ENCODE data around the gene WDR1.

WDR1 gene, protein sequence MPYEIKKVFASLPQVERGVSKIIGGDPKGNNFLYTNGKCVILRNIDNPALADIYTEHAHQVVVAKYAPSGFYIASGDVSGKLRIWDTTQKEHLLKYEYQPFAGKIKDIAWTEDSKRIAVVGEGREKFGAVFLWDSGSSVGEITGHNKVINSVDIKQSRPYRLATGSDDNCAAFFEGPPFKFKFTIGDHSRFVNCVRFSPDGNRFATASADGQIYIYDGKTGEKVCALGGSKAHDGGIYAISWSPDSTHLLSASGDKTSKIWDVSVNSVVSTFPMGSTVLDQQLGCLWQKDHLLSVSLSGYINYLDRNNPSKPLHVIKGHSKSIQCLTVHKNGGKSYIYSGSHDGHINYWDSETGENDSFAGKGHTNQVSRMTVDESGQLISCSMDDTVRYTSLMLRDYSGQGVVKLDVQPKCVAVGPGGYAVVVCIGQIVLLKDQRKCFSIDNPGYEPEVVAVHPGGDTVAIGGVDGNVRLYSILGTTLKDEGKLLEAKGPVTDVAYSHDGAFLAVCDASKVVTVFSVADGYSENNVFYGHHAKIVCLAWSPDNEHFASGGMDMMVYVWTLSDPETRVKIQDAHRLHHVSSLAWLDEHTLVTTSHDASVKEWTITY

DNA sequence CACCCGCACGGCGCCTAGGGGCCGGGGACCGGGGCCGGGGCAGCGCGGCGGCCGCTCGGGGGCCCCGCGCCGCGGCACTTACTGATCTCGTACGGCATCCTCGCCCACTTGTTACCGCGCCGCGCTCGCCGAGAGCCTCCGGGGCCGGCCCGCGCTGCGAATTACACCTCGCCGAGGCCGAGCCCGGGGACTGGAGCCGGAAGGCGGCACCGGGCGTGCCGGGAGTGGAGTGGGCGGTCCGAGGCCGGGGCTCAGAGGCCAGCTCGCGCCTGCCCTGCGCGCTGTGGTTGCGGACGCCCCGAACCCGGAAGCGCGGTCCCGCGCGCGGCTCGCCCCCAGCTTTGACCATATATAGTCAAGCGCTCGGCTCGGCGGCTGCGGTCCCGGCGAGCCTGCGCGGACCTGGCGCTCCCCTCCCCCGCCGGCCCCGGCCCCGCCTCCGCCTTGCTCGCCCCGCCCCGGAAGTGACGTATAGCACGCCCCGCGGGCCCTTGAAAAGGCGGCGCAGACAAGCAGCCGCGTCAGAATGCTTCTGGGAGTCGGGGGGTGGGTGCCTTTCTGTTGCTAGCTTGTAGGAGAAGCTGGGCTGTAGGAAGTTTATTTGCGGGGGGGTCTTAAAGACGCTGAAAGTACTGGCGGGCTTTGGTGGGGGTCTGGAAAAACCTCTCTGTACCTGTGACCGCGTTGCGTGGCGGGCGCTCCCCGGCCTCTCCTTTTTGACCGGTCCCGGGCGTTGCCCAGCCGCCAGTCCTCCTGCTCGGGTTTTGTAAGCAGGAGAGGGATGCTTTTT, at the start of gene WDR1:
TSS of gene WDR1 (minus strand) at position 231 of the 790 bp plus-strand sequence. CDS start at position 98, 133 bp downstream.
- peak; percentile 93 for DNase-seq (ENCODE audit: low read depth)

DNA sequence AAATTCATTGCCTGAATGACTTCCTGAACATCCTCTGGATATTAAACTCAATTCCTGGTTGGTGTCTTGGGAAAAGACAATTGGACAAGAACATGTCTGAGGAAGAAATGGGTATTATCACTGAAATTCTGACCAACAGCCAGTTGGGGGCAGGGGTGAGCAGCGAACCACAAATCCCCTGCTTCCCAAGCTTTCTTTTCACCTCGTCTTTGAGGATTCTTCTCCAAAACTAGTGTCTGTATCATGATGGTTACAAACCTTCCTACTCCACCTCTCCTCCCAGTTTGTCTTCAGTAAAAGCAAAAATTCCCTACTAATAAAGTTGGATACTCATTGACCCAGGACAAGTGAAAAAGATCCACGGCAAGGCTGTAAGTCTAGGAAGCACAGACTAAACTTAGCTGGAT, 48.3 kb upstream of the WDR1 start:
- peak; percentile 12 for DNase-seq (ENCODE audit: low read depth)

DNA sequence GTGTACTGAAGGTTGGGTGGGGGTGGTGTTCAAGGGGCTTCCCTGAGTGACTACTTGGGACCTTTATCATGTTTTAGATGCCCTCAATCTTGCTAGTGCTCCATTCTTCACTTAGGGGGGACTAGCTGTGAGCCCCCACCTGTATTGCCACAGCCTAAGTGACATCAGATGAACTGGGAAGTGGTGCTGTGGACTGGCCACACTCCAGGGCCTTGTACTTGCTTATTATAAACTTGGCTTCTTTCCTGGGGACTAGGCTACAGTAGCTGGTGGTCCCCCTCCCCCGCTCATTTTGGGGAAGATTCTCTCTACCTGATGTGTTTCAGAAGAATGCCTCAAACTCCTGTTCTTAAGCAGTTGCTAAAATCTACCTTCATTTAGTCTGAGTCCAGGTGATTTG, 46.7 kb upstream of the WDR1 start:
- DNase-seq (ENCODE audit: low read depth), result no peak

DNA sequence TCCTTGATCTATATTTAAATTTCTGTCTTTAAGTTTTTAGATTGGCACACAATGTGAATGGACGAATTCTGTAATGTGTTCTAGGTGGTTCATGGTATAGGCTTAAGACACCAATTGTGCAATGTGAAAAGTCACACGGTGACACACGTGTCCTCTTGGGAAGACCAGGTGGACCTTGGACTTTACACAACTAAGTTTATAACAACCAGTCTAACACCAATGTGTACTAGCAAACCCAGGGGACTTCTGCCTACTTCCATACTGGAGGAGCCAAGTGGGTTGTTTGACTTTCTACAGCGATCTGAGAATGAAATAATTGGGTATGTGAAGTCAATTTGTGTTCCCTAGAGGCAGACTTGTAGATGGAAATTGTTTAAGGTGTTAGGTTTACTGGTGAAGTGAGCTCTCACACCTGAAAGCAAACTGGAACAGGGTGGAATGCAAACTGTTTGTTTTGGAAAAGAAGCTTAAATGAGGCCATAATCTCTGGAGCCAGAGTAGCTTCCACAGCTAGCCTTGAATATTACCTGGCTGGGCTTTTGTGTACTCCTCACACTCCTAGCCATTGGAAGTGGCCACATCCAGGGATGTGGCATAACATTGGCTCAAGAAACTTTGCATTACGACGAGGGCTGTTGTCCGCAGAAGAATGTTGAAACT, 45.9 kb upstream of the WDR1 start:
- no peak for DNase-seq (ENCODE audit: low read depth)

DNA sequence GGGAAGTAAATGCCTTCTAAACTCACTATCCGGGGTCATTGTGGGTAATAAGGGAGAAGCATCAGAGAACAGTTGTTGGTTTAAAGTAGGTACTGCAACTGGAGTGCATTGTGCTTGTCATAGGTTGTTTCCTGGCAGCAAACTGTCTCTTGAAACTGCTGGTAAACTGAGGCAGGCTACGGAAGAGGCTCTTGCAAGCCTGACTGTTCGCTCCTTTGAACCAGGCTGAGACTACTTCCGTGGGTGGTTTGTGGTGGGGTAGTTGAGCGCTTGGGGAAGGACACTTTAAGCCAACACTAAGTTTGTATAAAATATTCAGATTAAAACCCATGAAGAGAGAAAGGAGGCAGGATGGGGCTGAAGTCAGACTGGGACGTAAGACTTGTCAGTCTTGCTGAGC, 45.2 kb upstream of the WDR1 start:
- DNase-seq (ENCODE audit: low read depth), result no peak

DNA sequence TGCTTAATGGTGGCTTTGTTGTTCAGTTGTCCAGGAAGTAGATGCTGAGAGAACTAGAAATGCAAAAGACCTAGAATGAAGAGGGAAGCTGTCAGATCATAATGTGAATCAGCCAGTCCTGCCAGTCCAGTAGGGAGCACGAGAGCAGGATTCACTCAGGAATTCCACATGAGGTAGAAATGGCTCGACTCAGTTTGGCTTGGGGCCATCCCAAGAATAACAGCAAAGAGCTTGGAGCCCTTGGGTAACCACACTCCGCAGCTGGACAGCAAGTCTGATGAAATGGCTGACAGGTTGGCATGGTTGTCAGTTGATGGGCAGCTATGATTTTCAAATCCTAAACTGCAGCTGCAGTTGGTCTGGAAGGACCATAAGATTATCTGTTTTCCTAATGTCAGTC, 44.5 kb upstream of the WDR1 start:
- peak; percentile 10 for DNase-seq (ENCODE audit: low read depth)

DNA sequence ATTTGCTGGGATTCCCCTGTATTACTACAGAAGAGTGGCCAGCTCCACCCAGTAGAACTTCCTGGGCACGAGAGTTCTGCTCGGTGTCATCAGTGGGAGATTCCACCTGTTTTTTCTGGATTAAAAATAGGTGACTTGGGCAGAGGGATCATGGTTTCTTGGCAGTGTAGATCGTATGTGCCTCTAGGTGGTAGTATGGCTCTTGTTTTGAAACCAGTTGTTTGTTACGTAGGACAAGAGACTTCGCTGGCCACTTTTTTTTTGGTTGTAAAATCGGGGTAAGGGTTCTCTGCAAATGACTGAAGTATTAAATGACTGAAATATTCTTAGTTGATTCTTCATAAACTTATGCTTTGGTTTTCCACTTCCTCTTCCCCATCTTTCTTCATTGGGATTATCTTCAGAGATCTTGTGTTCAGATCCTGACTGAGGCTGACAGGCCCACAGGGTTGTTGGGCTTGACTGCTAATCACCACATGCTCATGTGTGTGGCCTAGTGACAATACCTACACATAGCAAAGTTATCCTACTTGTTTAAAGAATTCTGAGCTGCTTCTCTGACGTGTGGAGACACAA, 43.8 kb upstream of the WDR1 start:
- DNase-seq (ENCODE audit: low read depth), result no peak

DNA sequence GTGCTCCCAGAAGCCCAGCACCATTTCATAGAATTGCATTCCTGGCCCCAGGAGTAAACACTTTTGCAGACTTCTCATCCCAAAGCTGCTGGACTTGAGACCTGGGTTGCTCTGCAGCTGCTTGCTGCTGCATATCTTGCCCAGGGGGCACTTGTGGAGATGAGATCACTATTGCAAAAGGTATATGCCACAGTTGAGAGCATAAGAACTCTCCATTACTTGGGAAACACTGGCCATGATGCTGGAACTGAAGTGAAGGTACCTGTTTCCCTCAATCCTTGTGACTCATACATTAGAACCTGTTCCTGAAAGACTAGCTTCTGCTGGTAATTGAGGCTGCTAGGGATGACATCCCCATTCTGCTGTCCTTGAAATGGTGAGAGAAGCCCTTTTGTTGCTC, 43.1 kb upstream of the WDR1 start:
- DNase-seq (ENCODE audit: low read depth), result no peak

DNA sequence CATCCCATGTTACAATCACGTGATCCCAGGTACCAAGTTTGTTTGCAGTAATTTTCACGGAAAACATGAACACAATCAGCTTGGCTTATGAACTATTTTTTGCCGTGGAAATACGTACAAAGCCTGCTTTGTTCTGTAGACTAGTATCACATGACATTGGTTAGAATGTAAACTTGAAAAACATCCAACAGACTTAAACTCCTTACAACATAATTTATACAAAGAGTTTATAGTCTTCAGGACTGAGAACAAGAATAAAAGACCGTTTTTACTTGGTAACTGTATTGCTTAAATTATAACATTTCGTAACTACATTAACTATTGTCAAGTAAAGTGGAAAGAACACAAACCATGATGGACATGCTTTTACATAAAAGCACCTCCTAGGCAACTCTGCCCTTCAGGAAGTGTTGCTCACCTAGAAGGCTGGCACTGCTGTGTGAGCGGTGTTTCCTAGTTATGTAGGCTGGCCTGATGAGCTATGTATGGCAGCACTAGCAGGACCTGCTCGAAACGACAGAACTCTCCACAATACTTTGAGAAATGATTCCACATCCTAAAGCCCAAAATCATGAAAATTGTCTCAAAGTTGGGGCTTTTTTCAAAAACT, 41.8 kb upstream of the WDR1 start:
- DNase-seq (ENCODE audit: low read depth), result no peak

DNA sequence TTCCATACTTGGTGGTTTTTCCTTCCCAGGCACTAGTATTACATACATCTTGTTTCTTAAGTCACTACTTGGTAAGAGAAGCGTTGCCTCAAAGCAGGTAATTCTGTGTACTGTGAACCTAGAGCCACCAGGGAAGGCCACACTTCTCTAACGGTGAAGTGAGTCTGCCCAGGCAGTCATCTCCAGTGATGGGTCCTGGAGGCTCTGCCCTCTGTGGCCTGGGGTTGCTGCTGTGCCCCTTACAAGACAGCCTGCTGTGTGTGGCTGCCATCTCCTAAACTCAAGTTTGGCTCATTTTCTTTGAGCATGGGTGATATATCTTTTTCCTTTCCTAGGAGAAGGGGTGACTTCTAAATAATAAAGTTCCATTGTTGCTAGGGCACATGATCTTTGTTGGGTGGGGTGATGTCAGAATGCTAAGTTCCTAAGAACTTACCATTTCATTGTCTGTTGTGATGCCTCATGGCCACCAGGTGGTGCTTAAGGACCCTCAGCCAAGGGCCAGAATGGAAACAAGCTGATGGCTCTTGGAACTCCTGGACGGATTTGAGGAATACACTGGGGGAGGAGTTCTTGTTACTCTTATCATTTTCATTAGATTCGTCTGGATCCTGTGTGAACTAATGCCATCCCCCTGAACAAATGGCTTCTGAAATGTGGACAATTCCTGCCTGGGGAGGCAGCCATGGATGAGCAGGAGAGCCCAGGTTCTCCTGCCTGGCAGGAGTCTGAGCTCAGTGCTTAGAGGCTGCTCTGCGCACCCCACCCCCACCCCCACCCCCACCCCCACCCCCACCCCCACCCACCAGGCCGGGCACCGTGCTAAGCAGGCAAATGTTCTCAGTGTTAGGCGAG, 41.1 kb upstream of the WDR1 start:
- DNase-seq (ENCODE audit: low read depth), result peak; percentile 59

DNA sequence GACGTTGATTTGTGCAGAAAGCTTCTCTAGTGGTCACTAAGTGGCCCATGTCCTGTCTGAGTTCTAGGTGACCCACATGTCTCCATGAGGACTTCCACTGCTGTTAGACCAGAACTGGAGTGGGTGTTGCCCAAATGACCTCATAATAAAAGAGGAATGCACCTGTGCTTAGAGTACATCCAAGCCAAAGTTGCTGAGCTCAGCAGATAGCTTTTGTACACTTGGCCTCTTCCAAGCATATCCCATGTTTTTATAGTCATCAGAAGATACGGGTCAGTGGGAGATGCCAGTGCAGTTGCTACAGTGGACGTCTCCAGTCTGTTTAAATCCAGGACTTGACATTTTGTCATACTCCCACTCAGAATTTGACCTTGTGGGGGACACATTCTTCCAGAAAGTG, 37.6 kb upstream of the WDR1 start:
- no peak for DNase-seq (ENCODE audit: low read depth)

DNA sequence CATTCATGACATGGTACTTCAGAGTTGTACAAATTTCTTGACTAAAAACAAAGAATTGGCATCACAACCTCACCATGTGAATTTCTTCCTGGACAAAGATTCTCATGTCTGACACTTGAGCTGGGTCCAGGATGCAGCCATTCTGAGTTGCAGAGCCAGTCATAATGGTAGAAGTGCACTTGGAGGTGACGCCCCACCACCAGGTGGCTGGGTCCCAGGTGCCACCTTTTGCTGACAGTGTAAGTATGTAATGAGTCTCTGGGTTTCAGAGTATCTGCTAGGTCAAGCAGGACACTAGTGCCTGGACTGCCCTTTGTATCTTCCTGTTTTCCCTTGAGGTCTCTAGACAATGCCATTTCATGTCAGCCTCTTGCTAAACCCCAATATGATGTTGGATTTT, 36.6 kb upstream of the WDR1 start:
- DNase-seq (ENCODE audit: low read depth), result no peak

DNA sequence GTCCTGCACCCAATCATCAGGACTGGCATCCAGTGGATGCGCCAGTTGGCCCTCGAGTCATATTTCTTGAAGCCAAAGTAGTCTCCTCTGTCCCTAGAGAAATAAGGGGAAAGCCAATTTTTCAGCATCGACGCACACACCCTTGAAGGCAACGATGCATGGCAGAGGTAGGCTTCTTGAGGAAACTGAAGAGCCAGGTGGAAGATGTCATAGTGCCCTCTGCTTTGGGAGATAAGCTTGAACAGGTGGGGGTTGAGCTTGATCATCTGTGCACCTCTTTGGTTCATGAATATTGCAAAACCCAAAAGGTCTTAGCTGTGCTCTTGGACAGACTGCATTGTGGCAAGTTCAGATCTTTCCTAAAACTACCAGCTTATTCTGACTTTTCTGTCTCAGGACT, 34.6 kb upstream of the WDR1 start:
- DNase-seq (ENCODE audit: low read depth), result no peak

DNA sequence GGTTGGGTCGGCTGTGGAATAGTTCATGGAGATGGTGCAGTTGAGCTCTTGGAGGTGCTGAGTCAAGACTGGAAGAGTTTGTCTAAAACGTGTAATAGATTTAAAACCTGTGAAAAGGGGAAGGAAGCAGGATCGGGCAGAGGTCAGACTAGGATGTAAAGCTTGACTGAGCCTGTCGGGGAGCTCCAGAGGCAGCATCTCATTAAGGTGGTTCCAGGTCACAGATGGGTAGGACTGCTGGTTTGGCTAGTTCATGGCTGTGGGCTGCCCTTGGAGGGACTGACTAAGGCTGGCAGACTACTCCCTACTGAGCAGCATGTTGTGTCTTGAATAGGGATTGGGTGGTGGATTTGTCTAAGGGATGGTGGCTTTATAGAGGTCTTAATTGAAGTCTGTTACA, 28.4 kb upstream of the WDR1 start:
- DNase-seq (ENCODE audit: low read depth), result no peak

DNA sequence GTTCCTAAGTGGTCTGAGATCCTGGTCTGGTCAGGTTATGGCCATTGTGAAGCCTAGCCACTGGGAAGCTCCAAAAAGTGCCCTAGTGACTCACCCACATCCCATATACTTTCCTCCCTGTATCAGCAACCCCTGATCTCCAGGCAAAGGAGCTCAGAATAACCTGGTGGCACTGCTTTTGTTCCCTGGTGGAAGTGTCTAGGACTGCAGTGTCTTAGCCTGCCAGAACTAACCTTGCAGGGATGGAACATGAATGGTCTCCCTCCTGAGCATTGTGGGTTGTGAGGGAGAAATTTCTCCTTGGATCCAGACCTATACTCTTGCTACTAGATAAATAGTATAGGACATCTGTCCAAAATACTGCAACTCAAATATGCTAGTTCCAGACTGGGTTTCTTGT, 27.9 kb upstream of the WDR1 start:
- no peak for DNase-seq (ENCODE audit: low read depth)

DNA sequence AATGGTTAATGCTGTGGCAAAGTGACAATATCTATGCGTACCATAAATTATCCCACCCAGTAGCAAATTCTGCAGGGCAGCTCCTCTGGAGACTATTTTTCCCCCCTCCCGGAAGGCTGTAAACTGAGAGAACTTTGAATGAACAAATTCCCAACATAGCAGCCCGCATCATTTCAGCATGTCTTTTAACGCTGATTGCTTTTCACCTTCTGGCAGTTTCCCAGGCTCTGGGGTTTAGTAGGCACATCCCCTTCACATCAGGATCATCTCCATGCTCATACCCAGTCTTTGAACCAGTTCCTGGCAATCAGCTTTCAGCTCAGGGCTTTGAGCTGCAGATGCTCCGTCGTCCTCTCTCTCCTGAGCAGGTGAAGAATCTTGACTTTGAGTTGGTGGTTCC, 26.6 kb upstream of the WDR1 start:
- DNase-seq (ENCODE audit: low read depth), result no peak

DNA sequence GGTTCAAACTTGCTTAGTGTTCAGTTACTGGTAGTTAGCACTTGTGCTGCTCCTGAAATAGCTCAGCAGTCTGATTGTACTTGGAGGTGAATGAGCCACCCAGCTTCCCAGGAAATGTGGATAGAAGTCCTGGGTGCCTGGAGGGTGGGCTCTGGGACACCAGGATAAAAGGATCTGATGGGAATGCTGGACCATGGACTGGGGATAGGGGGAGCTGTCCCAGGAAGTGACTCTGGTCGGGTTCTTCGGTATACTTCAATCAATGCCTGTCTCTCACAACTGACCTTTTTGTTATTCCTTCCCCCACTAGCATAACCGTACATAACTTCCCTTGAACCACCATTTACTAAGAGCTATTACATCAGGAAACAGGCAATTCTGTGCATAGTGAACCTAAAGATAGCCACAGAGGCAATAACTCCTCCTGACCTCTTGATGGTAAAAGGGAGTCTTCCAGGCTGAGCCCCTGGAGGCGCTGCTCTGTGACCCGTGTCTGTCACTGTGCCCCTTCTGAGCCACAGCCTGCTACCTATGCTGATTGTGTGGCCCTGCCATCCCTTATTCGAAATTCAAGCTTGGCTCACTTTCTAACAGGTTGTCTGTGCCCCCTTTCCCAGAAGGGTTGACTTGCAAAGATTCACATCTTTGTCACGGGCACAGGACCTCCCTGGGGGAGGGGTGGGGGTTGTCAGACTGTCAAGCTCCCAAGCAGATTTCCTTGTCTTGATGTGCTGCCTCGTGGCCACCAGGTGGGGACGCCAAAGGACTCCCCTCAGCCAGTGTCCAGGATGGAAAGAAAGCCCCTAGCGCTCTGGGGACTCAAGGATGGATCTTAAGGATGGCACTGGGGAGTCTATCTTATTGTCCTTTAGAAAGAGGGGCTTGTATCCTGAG, 24.5 kb upstream of the WDR1 start:
- no peak for DNase-seq (ENCODE audit: low read depth)

DNA sequence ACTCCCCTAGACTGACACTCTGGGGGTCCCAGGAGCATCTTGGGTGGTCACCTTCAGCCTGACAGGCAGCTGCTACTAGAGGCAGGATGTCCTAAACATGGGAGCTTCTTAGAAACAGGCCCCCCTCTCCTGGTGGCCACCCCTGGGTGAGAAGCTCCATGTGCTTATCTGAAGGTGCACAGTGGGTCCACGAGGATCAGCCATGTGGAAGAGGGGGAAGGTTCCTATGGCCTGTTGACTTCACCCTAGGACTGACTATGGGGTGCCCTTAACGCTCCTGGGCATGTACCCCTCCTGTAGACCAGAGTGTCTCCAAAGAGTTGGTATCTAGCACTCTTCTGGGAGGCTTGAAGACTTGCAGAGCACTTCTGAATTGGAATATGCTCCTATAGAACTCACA, 22.9 kb upstream of the WDR1 start:
- DNase-seq (ENCODE audit: low read depth), result no peak

DNA sequence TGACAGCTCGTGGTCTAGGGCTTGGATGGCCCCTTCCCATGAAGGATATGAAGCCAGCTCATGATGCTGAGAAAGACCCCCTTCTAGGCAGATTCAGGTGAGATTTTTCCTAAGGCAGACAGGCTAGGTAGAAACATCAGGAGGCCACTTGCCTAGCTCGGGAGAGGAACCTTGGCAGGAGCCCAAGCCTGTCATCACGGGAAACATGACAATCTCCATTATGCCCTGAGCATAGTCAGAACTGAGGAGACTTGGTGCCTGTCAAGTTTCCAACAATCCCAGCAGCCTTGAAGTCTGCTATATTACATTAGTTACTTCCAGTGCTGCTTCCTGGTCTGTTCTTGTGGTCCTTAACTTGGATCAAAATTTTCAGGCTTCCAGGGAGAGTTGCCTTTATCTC, 18.7 kb upstream of the WDR1 start:
- no peak for DNase-seq (ENCODE audit: low read depth)

DNA sequence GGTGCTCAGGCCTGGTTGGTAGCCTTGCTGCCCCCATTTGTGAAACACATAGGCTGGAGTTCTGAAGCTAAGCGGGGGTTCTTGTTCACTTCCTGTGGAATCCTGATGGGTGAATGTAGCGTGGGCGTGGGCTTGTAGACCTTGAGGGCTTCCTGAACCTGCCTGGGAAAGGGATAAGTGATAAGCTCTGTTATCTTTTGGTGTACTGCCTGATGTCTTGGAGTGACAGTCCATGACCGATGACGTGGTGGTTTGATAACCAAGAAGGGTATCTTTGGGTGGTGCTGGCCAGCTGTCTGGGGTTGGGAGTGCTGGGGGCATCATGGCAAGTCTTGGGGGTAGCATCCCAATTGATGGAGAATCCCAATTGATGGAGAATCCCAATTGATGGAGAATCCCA, 17.5 kb upstream of the WDR1 start:
- no peak for DNase-seq (ENCODE audit: low read depth)
